Esophagus (tissue), 2 donors: ENCODE data around the gene HOXA9. TPM values are rescaled to one million over a fixed set of nuclear protein-coding genes. Genes with fewer than 3 reads are reported as not detected.

Source experiments
- H3K27ac ChIP-seq, 2 donors: one replicate each; pipeline ENCODE4 v1.5.1; 2013; ENCODE audit warnings: low read depth in 2 of 2, mild to moderate bottlenecking in 2 of 2, inconsistent platforms in 1 of 2, low read length in 1 of 2, moderate library complexity in 1 of 2
- H3K27me3 ChIP-seq, 2 donors: one replicate each; pipeline ENCODE4 v1.6.1; 2013; ENCODE audit warnings: low read length in 2 of 2, control low read depth in 1 of 2, mild to moderate bottlenecking in 1 of 2; ENCODE audit not compliant: insufficient read depth in 2 of 2, control insufficient read depth in 1 of 2
- H3K36me3 ChIP-seq, 2 donors: one replicate each; pipeline ENCODE4 v1.6.1; 2013; ENCODE audit warnings: low read length in 1 of 2; ENCODE audit not compliant: control insufficient read depth in 2 of 2, insufficient read depth in 2 of 2
- H3K4me1 ChIP-seq, 2 donors: one replicate each; pipeline ENCODE4 v1.6.1; 2013; ENCODE audit warnings: low read length in 1 of 2; ENCODE audit not compliant: control insufficient read depth in 2 of 2, insufficient read depth in 2 of 2
- H3K4me3 ChIP-seq, 2 donors: one replicate each; pipeline ENCODE4 v1.5.1; 2013; ENCODE audit warnings: low read length in 2 of 2, mild to moderate bottlenecking in 2 of 2, low read depth in 1 of 2, moderate library complexity in 1 of 2
- H3K9me3 ChIP-seq, 2 donors: one replicate each; pipeline ENCODE4 v1.6.1; 2013; ENCODE audit warnings: mild to moderate bottlenecking in 2 of 2, low read depth in 1 of 2, low read length in 1 of 2, moderate library complexity in 1 of 2; ENCODE audit not compliant: control insufficient read depth in 2 of 2, insufficient read depth in 1 of 2
- WGBS, 2 donors: extraction: QIAGEN DNeasy Blood & Tissue Kit; methylation state at CpG; one replicate each; pipeline ENCODE4 v1.1.7; 2013; 5-methylcytosine and 5-hydroxymethylcytosine counted together
- polyA plus RNA-seq, 2 donors: library from polyadenylated mRNA; stranded (reverse); fragments of 200-250 nt; gene quantifications; one replicate each; pipeline ENCODE4 v1.2.3, GENCODE V29; 2013
- donor health status: healthy with polysubstance abuse.
- donor health status: Bipolar disorder and iron deficiency.

HOXA9 gene
- polyA plus RNA-seq, 2 donors, result 0.49 TPM

GRCh38 chr7:27148031-27148755, 17.1 kb downstream of the HOXA9 start:
- Histone ChIP-seq H3K4me1 (peaks cover 0 to 15% of the 10 kb centered on the region in 2 donors), H3K9me3 (no peaks in the 10 kb centered on the region), H3K27me3 (peaks cover 0 to 10% of the 10 kb centered on the region in 2 donors), H3K4me3 (peak overlapping the region; percentile 24 to 48), H3K36me3 (no peaks in the 10 kb centered on the region), H3K27ac (peak overlapping the region in 1 of 2 donors; percentile 12)
- WGBS, 2 donors, result 25 to 46% methylated on average over 28 of the region's 28 CpGs

- peaks cover 0 to 4% of the 10 kb centered on the region in 2 donors for H3K27me3 ChIP-seq
- H3K4me1 ChIP-seq, result peaks cover 0 to 15% of the 10 kb centered on the region in 2 donors
- no peaks in the 10 kb centered on the region for H3K36me3 ChIP-seq
- no peaks in the 10 kb centered on the region for H3K9me3 ChIP-seq
- peak within 1 kb of the TSS; percentile 12 to 39 for H3K27ac ChIP-seq
- peak within 1 kb of the TSS; percentile 36 to 48 for H3K4me3 ChIP-seq
- 27 to 34% methylated on average over 51 to 63 of the region's 63 CpGs for WGBS, 2 donors
These were observed 17.9 kb downstream of the HOXA9 start, which contains the start of gene HOXA6 for GRCh38 chr7:27147199-27148030. Gene HOXA6, minus strand, starts transcription at chr7:27147774. Its CDS starts 25 bp downstream, at chr7:27147749.

- H3K4me1 ChIP-seq, result peaks cover 2 to 12% of the 10 kb centered on the region in 2 donors
- H3K27me3 ChIP-seq, result peaks cover 0 to 2% of the 10 kb centered on the region in 2 donors
- no peak overlapping the region for H3K4me3 ChIP-seq
- H3K36me3 ChIP-seq, result no peaks in the 10 kb centered on the region
- no peaks in the 10 kb centered on the region for H3K9me3 ChIP-seq
- H3K27ac ChIP-seq, result no peak overlapping the region
- WGBS, 2 donors, result 63 to 86% methylated on average over 5 of the region's 5 CpGs
These were observed 18.7 kb downstream of the HOXA9 start for GRCh38 chr7:27146491-27147198.

- 87 to 89% methylated on average over 11 of the region's 11 CpGs for WGBS, 2 donors
- Histone ChIP-seq H3K4me3 (no peak overlapping the region), H3K27ac (no peak overlapping the region), H3K9me3 (no peaks in the 10 kb centered on the region), H3K36me3 (no peaks in the 10 kb centered on the region), H3K27me3 (peaks cover 0 to 2% of the 10 kb centered on the region in 2 donors), H3K4me1 (peaks cover 3 to 9% of the 10 kb centered on the region in 2 donors)
These were observed 19.4 kb downstream of the HOXA9 start for GRCh38 chr7:27145914-27146412.

DNA sequence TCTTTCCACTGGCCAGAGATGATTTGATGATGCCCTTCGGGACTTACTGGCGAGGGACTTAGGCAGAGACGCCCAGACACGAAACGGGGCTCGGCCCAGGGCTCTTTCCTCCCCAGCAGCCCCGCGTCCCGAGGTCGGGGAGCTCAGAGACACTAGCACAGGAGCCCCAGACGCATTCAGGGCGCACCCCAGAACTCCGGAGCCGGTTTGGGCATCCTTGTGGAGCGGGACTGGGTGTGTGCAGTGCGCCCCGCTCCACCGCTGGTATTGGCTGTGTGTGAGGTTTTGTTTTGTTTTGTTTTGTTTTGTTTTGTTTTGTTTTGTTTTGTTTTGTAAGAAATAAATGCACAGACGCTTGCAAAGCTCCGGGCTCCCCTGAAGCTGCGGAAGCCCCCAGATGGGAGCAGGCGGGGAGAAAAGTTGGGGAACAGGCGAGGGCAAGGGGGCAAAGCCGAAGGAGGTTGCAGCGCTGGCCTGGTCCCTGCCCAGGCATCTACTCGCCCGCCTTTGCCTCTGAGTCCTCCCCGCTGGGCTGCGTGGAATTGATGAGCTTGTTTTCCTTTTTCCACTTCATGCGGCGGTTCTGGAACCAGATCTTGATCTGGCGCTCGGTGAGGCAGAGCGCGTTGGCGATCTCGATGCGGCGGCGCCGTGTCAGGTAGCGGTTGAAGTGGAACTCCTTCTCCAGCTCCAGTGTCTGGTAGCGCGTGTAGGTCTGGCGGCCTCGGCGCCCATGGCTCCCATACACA, 20.0 kb downstream of the HOXA9 start:
- Histone ChIP-seq H3K4me1 (peaks cover 3 to 6% of the 10 kb centered on the region in 2 donors), H3K27ac (no peak overlapping the region), H3K4me3 (no peak overlapping the region), H3K27me3 (peaks cover 0 to 2% of the 10 kb centered on the region in 2 donors), H3K36me3 (no peaks in the 10 kb centered on the region), H3K9me3 (no peaks in the 10 kb centered on the region)
- 64 to 83% methylated on average over 47 of the region's 47 CpGs for WGBS, 2 donors

- Histone ChIP-seq H3K4me1 (peaks cover 3 to 6% of the 10 kb centered on the region in 2 donors), H3K27me3 (peaks cover 0 to 2% of the 10 kb centered on the region in 2 donors), H3K9me3 (no peaks in the 10 kb centered on the region), H3K36me3 (no peaks in the 10 kb centered on the region), H3K4me3 (peak overlapping the region in 1 of 2 donors; percentile 76), H3K27ac (no peak overlapping the region)
- WGBS, 2 donors, result 49 to 61% methylated on average over 31 of the region's 31 CpGs
These were observed 20.6 kb downstream of the HOXA9 start for GRCh38 chr7:27144781-27145164.

DNA sequence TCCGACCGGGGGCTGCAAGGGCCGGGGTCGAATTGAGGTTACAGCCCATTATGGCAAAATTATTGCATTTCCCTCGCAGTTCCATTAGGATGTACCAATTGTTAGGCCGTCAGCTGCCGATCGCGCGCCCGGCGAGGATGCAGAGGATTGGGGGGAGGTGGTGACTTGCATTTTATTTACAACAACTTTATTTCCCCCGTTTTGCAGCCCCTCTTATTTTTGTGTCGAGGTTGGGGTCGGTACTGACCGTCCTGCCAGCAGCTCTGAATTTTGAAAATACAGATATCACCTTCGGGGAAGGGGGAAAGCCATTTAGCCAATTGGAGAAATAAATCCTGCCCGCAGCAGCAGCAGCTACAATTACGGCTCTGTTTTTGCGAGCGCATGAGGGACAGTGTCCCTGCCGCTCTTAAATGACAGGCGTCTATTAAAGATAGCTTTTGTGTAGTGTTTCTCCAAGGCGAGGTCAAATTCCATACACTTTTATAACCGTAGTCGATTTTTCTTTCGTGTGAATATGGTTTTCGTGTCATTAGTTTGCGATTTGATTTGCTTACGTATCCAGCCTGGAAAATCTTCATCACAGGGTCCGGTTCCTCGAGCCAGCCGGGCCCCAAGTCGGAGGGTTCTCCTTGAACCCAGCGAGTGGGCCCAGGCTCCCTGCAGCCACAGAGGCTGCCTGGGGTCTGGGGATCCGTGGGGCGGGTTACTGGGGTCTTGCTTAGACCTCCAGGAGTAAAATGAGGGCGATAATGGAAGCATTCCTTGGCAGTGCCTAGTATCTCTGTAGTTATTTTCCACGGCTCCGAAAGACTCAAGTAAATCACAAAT, 21.2 kb downstream of the HOXA9 start:
- 33 to 42% methylated on average over 40 of the region's 40 CpGs for WGBS, 2 donors
- no peaks in the 10 kb centered on the region for H3K9me3 ChIP-seq
- peak overlapping the region; percentile 22 to 76 for H3K4me3 ChIP-seq
- H3K27me3 ChIP-seq, result peaks cover 0 to 2% of the 10 kb centered on the region in 2 donors
- H3K4me1 ChIP-seq, result peaks cover 3 to 6% of the 10 kb centered on the region in 2 donors
- no peaks in the 10 kb centered on the region for H3K36me3 ChIP-seq
- peak overlapping the region in 1 of 2 donors; percentile 19 for H3K27ac ChIP-seq
